Diencephalon (tissue), 1 donor: ENCODE results near the gene PRKACG. TPM values are rescaled to one million over a fixed set of nuclear protein-coding genes. Genes with fewer than 3 reads are reported as not detected.

Experiments
- total RNA-seq: library from RNA; depleted of rRNA; stranded (reverse); fragments of >200 nt; gene quantifications from one replicate; pipeline ENCODE4 v1.2.3, GENCODE V29; 2014

The PRKACG gene
- not detected for total RNA-seq

GRCh38 chr9:69014013-69014412 lies at the start of gene PRKACG:
Gene PRKACG, minus strand, starts transcription at chr9:69014113. Its CDS starts 21 bp downstream, at chr9:69014092.

GRCh38 chr9:69035438-69036308 lies 21.8 kb upstream of the PRKACG start, which contains the start of gene FXN:
Gene FXN, plus strand, starts transcription at chr9:69035752. Its CDS starts 31 bp downstream, at chr9:69035783.

Other genes starting within 250 kb of the PRKACG start
- 4.4 TPM for gene FXN, start 21.6 kb upstream of the PRKACG start, total RNA-seq
- gene TJP2, start 160.2 kb upstream of the PRKACG start, total RNA-seq: 16.1 TPM